ENCODE data around the gene RGS6.

Gene RGS6

GRCh38 chr14:72517736-72518135 is 585.5 kb downstream of the RGS6 start:
- no peak overlapping the region for H3K9ac ChIP-seq (ENCODE audit: low read depth, low read length)
- H3K4me3 ChIP-seq (ENCODE audit: low read length), result no peak overlapping the region
- H3K9me3 ChIP-seq (ENCODE audit: insufficient read depth, low read depth, low read length), result no peaks in the 10 kb centered on the region; the same call in 1 of the 2 replicates
- H3K27me3 ChIP-seq (ENCODE audit: insufficient read depth, low read length), result no peaks in the 10 kb centered on the region
- no peaks in the 10 kb centered on the region for H3K36me3 ChIP-seq (ENCODE audit: insufficient read depth, low read depth, low read length)
- no peaks in the 10 kb centered on the region for H3K4me1 ChIP-seq (ENCODE audit: insufficient read depth, low read length)
- H3K27ac ChIP-seq (ENCODE audit: low read length), result no peak overlapping the region

DNA sequence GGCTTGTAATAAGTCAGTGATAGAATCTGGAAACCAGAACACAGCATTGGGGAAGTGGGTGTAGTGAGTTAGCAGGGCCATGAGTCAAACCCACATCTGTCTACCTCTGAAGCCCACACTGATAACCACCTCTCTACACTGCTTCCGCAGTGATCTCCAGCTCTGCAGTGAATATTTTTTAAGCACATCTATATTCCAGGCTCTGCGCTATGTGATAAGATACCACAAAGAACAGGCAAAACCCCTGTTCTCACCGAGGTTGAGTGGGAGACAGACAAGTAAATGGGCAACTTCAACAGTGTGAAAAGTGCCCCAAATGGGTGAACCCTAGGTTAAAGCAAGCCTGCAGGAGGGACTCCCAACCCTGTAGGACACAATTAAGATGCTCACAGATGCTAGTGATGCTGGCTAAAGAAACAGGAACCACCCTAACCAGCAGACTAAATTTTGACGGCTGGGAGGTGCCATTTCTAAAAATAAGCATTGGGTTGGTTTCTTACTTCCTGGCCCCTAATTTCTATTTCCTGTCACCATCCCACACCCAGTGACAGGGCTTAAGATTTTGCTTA is 586.7 kb downstream of the RGS6 start:
- Histone ChIP-seq H3K9me3 (ENCODE audit: insufficient read depth, low read depth, low read length) (no peaks in the 10 kb centered on the region; the same call in 1 of the 2 replicates), H3K36me3 (ENCODE audit: insufficient read depth, low read depth, low read length) (no peaks in the 10 kb centered on the region), H3K27ac (ENCODE audit: low read length) (no peak overlapping the region), H3K4me3 (ENCODE audit: low read length) (no peak overlapping the region), H3K4me1 (ENCODE audit: insufficient read depth, low read length) (no peaks in the 10 kb centered on the region), H3K9ac (ENCODE audit: low read depth, low read length) (no peak overlapping the region), H3K27me3 (ENCODE audit: insufficient read depth, low read length) (no peaks in the 10 kb centered on the region)

GRCh38 chr14:72519543-72519942 is 587.3 kb downstream of the RGS6 start:
- Histone ChIP-seq H3K36me3 (ENCODE audit: insufficient read depth, low read depth, low read length) (no peaks in the 10 kb centered on the region), H3K9ac (ENCODE audit: low read depth, low read length) (no peak overlapping the region), H3K4me3 (ENCODE audit: low read length) (no peak overlapping the region), H3K4me1 (ENCODE audit: insufficient read depth, low read length) (no peaks in the 10 kb centered on the region), H3K27me3 (ENCODE audit: insufficient read depth, low read length) (no peaks in the 10 kb centered on the region), H3K27ac (ENCODE audit: low read length) (no peak overlapping the region), H3K9me3 (ENCODE audit: insufficient read depth, low read depth, low read length) (no peaks in the 10 kb centered on the region; the same call in 1 of the 2 replicates)

DNA sequence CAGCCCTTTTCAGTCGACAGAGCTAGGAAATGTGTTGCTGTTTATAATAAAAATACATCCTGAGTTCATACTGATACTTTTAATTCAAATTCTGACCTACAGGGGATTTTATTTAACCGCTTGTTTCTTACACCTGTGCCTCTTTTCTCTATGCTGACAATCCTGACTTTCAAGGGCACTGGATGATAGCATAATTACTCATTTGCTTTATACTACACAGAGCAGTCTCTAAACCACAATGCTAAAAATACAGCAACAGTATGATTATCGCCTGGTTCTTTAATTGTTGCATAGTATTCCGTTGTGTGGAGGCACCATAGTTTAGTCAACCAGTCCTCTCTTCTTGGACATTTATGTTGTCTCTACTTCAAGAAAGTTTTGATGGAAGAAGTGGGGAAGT is 588.8 kb downstream of the RGS6 start:
- Histone ChIP-seq H3K9me3 (ENCODE audit: insufficient read depth, low read depth, low read length) (no peaks in the 10 kb centered on the region; the same call in 1 of the 2 replicates), H3K27me3 (ENCODE audit: insufficient read depth, low read length) (no peaks in the 10 kb centered on the region), H3K4me1 (ENCODE audit: insufficient read depth, low read length) (no peaks in the 10 kb centered on the region), H3K27ac (ENCODE audit: low read length) (no peak overlapping the region), H3K36me3 (ENCODE audit: insufficient read depth, low read depth, low read length) (no peaks in the 10 kb centered on the region), H3K4me3 (ENCODE audit: low read length) (no peak overlapping the region), H3K9ac (ENCODE audit: low read depth, low read length) (no peak overlapping the region)

- H3K36me3 ChIP-seq (ENCODE audit: insufficient read depth, low read depth, low read length), result no peaks in the 10 kb centered on the region
- no peak overlapping the region for H3K9ac ChIP-seq (ENCODE audit: low read depth, low read length)
- H3K4me1 ChIP-seq (ENCODE audit: insufficient read depth, low read length), result no peaks in the 10 kb centered on the region
- H3K9me3 ChIP-seq (ENCODE audit: insufficient read depth, low read depth, low read length), result no peaks in the 10 kb centered on the region; the same call in 1 of the 2 replicates
- H3K4me3 ChIP-seq (ENCODE audit: low read length), result no peak overlapping the region
- H3K27me3 ChIP-seq (ENCODE audit: insufficient read depth, low read length), result no peaks in the 10 kb centered on the region
- no peak overlapping the region for H3K27ac ChIP-seq (ENCODE audit: low read length)
Observed at GRCh38 chr14:72521968-72522741, 589.9 kb downstream of the RGS6 start.

DNA sequence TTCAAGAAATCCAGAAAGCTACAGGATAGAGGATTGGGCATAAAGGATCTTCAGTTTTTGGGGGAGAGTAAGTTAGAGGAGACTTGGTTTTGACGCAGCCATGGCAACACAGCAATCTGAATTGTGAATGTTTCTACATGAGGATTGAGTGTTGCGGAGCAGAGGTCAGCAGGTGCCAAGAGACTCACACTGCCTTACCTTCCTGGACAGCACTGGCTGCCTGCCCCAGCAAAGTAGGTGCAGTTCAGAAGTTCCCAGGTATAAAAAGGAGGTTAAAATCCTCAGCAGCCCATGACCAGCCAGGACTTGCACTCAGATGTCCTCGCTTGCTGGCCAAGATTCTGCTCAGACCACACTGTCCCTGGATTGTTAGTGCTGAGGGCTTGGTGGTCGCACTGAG is 590.6 kb downstream of the RGS6 start:
- H3K9me3 ChIP-seq (ENCODE audit: insufficient read depth, low read depth, low read length), result no peaks in the 10 kb centered on the region; the same call in 1 of the 2 replicates
- no peaks in the 10 kb centered on the region for H3K36me3 ChIP-seq (ENCODE audit: insufficient read depth, low read depth, low read length)
- no peak overlapping the region for H3K27ac ChIP-seq (ENCODE audit: low read length)
- no peak overlapping the region for H3K9ac ChIP-seq (ENCODE audit: low read depth, low read length)
- no peaks in the 10 kb centered on the region for H3K27me3 ChIP-seq (ENCODE audit: insufficient read depth, low read length)
- H3K4me3 ChIP-seq (ENCODE audit: low read length), result no peak overlapping the region
- H3K4me1 ChIP-seq (ENCODE audit: insufficient read depth, low read length), result no peaks in the 10 kb centered on the region

DNA sequence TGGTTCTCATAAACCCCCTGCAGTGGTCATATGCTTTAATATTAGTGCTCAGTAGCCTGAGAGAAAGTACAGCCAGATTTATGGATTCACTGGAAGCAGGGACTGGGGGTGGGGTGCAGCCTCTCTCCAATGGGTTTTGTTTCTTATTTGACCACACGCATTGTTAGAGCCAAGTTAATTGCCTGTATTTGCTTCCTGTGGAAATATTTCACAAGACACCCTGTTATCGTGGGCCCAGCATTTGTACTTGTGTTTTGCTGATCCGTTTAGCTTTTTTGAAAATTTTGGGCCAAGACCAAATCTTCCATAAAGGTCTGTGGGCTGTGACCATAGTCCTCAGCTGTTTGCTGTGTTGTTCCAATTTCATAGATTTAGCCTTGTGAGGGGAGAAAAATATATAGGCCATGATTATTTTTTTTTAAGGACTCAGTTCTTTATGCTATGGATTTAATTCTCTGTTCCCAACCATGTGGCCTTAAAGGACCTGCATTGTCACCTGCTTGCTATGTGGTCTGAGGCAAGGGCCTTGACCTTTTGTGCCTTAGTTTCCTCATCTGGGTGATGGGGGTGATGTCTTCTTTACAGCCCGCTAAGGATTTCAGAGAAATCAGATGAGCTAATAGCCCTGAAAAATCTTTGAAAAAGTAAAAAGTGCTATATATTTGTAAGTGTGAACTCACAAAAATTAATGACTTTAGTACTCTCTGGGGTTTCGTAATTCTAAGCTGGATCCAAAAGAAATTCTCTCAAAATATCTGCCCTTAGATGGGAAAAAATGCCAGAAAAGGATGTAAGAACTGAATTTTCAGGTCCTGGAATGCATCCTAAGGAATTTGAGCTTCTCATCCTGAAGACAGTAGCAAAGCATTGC is 591.4 kb downstream of the RGS6 start:
- no peak overlapping the region for H3K4me3 ChIP-seq (ENCODE audit: low read length)
- H3K36me3 ChIP-seq (ENCODE audit: insufficient read depth, low read depth, low read length), result no peaks in the 10 kb centered on the region
- H3K27ac ChIP-seq (ENCODE audit: low read length), result no peak overlapping the region
- no peaks in the 10 kb centered on the region for H3K4me1 ChIP-seq (ENCODE audit: insufficient read depth, low read length)
- H3K9ac ChIP-seq (ENCODE audit: low read depth, low read length), result no peak overlapping the region
- no peaks in the 10 kb centered on the region for H3K27me3 ChIP-seq (ENCODE audit: insufficient read depth, low read length)
- no peaks in the 10 kb centered on the region; the same call in 1 of the 2 replicates for H3K9me3 ChIP-seq (ENCODE audit: insufficient read depth, low read depth, low read length)

GRCh38 chr14:72524295-72524629 is 592.0 kb downstream of the RGS6 start:
- Histone ChIP-seq H3K9ac (ENCODE audit: low read depth, low read length) (no peak overlapping the region), H3K9me3 (ENCODE audit: insufficient read depth, low read depth, low read length) (no peaks in the 10 kb centered on the region; the same call in 1 of the 2 replicates), H3K4me3 (ENCODE audit: low read length) (no peak overlapping the region), H3K4me1 (ENCODE audit: insufficient read depth, low read length) (no peaks in the 10 kb centered on the region), H3K27ac (ENCODE audit: low read length) (no peak overlapping the region), H3K36me3 (ENCODE audit: insufficient read depth, low read depth, low read length) (no peaks in the 10 kb centered on the region), H3K27me3 (ENCODE audit: insufficient read depth, low read length) (no peaks in the 10 kb centered on the region)

DNA sequence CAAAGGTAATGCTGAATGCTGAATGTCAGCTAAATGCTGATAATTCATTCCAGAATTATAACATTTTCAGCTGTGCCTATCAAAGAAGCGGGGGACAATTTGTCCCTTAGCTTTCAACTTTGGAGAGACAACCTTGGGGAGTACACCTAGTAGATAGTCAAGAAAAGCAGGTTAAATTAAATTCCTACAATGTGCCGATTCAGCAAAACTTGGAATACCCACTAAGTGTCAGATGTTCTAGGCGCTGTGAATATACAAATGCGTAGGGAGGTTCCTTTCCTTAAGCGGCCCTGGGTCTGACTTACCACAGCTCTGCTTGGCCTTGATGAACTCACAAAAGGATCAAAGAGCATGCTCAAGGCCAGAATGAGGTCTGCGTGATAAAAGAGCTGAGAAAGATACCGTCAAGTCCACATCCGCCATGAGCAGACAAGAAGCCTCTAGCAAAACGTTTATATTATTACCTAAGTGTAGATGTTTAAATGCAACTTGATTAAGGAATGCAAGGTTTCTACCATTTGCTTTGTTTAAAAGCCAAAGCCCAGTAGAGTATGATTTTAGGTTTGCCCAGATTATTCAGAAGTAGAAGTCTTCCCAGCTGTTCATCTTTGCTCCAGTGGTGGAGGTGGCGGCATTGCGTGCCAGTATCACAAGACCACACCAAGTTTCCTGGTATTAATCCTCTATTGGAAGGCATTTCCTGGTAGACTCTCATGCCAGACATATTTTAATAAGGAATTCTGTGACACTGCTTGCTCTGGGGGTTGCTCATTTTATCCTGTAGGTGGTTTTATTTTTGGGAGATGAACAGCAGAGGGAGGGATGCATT is 593.1 kb downstream of the RGS6 start:
- H3K9me3 ChIP-seq (ENCODE audit: insufficient read depth, low read depth, low read length), result no peaks in the 10 kb centered on the region; the same call in 1 of the 2 replicates
- no peak overlapping the region for H3K27ac ChIP-seq (ENCODE audit: low read length)
- H3K4me1 ChIP-seq (ENCODE audit: insufficient read depth, low read length), result no peaks in the 10 kb centered on the region
- H3K9ac ChIP-seq (ENCODE audit: low read depth, low read length), result no peak overlapping the region
- no peaks in the 10 kb centered on the region for H3K27me3 ChIP-seq (ENCODE audit: insufficient read depth, low read length)
- H3K4me3 ChIP-seq (ENCODE audit: low read length), result no peak overlapping the region
- H3K36me3 ChIP-seq (ENCODE audit: insufficient read depth, low read depth, low read length), result no peaks in the 10 kb centered on the region

DNA sequence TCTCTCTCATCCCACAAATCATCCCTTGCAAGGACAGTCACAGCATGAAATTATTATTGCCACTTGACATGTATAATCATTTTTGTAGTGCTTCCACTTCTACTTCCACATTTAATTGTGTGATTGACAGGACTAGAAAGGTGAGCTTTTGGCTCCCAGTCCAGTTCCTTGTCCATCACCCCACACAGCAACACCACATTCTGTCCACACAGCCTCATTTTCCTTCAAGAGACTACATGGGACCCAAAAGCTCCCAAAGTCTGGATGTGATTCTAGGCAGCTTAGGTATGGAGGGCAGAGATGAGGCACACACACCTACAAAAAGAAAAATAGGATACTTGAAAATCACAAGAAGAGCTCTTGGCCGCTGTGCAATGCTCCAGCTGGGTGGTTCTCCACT is 595.4 kb downstream of the RGS6 start:
- Histone ChIP-seq H3K4me3 (ENCODE audit: low read length) (no peak overlapping the region), H3K36me3 (ENCODE audit: insufficient read depth, low read depth, low read length) (no peaks in the 10 kb centered on the region), H3K9ac (ENCODE audit: low read depth, low read length) (no peak overlapping the region), H3K4me1 (ENCODE audit: insufficient read depth, low read length) (no peaks in the 10 kb centered on the region), H3K27ac (ENCODE audit: low read length) (no peak overlapping the region), H3K9me3 (ENCODE audit: insufficient read depth, low read depth, low read length) (peaks cover 2% of the 10 kb centered on the region; the same call in 1 of the 2 replicates), H3K27me3 (ENCODE audit: insufficient read depth, low read length) (no peaks in the 10 kb centered on the region)

Data from iPS-20b (cell line).